Heart left ventricle (tissue), 13 donors: ENCODE data around the gene ETV2.

Source experiments
- POLR2A ChIP-seq, 2 donors: fragments of 450-650 bp; IDR thresholded peaks; one replicate each; pipeline ENCODE4 v1.6.1; 2017; ENCODE audit warnings: antibody characterized with exemption in 2 of 2, mild to moderate bottlenecking in 2 of 2, moderate library complexity in 2 of 2
- TF ChIP-seq, protein P1 (sequence below), 12 donors: fragments of 200-600 bp; sonication (generic) in 4 of 12; IDR thresholded peaks; one replicate each; pipeline versions ENCODE4 v1.5.0 to v1.8.0; 2018 to 2022; ENCODE audit warnings: antibody characterized with exemption in 12 of 12, mild to moderate bottlenecking in 5 of 12
- donor health status: ischemic (EF 13 %, LVEDD 7.1; RV severe dilation, severe dysfunction).
- donor health status: DM: no; HTN: yes; CAD: no.
- donor health status: DM: no; HTN: no; CAD: no.
- donor health status: ischemic (EF 25% LVEDD 6.9; RV normal size, moderate dysfunction).
- donor health status: ischemic (EF 25% LVEDD 5.7; RV mildly dilated, moderate dysfunction).
- donor health status: ischemic (EF 35%, LVEDD 5.7; RV mildly dilated, moderate dysfunction).
- donor health status: nonischemic (EF 11% LVEDD 7.7; RV severe dilation, severe dysfunction).
- donor health status: DM: yes; HTN: yes; CAD: no.
- donor health status: PGD.
- donor health status: ischemic (EF 29% LVEDD 5.4; RV normal size, mild dysfunction).
- donor health status: nonischemic (EF 23%, LVEDD 6.1; RV moderate dilation, normal function).

DNA sequence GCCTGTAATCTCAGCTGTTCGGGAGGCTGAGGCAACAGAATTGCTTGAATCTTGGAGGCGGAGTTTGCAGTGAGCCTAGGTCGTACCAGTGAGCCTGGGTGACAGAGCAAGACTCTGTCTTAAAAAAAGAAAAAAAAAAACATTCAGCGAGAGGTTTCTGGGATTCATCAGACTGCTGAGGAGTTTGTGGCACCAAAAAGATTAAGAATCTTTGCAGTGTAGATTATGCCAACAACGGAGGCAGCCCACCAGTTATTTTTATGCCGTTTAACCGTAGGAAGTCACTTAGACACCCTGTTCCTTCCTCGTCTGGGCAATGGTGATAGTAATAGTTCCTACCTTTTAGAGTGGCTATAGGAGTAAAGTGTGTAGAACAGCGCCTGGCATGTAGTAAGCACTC lies 9.0 kb downstream of the ETV2 start:
- TF ChIP-seq, protein P1, sequence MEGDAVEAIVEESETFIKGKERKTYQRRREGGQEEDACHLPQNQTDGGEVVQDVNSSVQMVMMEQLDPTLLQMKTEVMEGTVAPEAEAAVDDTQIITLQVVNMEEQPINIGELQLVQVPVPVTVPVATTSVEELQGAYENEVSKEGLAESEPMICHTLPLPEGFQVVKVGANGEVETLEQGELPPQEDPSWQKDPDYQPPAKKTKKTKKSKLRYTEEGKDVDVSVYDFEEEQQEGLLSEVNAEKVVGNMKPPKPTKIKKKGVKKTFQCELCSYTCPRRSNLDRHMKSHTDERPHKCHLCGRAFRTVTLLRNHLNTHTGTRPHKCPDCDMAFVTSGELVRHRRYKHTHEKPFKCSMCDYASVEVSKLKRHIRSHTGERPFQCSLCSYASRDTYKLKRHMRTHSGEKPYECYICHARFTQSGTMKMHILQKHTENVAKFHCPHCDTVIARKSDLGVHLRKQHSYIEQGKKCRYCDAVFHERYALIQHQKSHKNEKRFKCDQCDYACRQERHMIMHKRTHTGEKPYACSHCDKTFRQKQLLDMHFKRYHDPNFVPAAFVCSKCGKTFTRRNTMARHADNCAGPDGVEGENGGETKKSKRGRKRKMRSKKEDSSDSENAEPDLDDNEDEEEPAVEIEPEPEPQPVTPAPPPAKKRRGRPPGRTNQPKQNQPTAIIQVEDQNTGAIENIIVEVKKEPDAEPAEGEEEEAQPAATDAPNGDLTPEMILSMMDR (IDR thresholded peaks at IDR 0.05), result no peak
- TF ChIP-seq POLR2A (IDR thresholded peaks at IDR 0.05), result no peak
